Upper lobe of right lung (tissue), 1 donor: ENCODE measurements around the gene ZC3H7A. TPM values are rescaled to one million over a fixed set of nuclear protein-coding genes. Genes with fewer than 3 reads are reported as not detected.

Experiments used
- ATAC-seq: fragments of 200-7000 bp; cut with Tn5 transposase; one replicate; pipeline ENCODE4 v1.9.1; 2020; ENCODE audit warnings: mild to moderate bottlenecking, moderate library complexity
- DNase-seq: peaks from one replicate; pipeline ENCODE4 v3.0.0-alpha.2; 2020
- H3K27ac ChIP-seq: fragments of 200-600 bp; one replicate; pipeline ENCODE4 v1.8.0; 2022
- H3K27me3 ChIP-seq: fragments of 200-600 bp; one replicate; pipeline ENCODE4 v1.8.0; 2022; ENCODE audit warnings: mild to moderate bottlenecking
- H3K36me3 ChIP-seq: fragments of 200-600 bp; one replicate; pipeline ENCODE4 v1.8.0; 2022
- H3K4me1 ChIP-seq: fragments of 200-600 bp; one replicate; pipeline ENCODE4 v1.8.0; 2022
- H3K4me3 ChIP-seq: fragments of 200-600 bp; one replicate; pipeline ENCODE4 v1.8.0; 2022; ENCODE audit warnings: mild to moderate bottlenecking
- H3K9me3 ChIP-seq: fragments of 200-600 bp; one replicate; pipeline ENCODE4 v1.8.0; 2022
- intact Hi-C: fragments of 100-400 bp; cut with DNase I; formaldehyde crosslinking; loops from one replicate; pipeline ENCODE4 v1.11.0; 2022
- total RNA-seq: library from RNA; stranded (reverse); fragmentation: NEBNext Ultra II Directional; extraction: Animal tissue kit (Norgen Biotek cat#: 25700); gene quantifications from one replicate; pipeline ENCODE4 v1.2.1, GENCODE V29; 2021
- TF ChIP-seq, protein P1 (sequence below): fragments of 200-600 bp; IDR thresholded peaks from one replicate; pipeline ENCODE4 v1.8.0; 2022; ENCODE audit warnings: antibody characterized with exemption
- donor health status: DM: no; HTN: yes; CAD: no; lungs with severe emphysema.

ZC3H7A gene
- total RNA-seq, 1 donor from 2014 or later, result 71.2 TPM

DNA sequence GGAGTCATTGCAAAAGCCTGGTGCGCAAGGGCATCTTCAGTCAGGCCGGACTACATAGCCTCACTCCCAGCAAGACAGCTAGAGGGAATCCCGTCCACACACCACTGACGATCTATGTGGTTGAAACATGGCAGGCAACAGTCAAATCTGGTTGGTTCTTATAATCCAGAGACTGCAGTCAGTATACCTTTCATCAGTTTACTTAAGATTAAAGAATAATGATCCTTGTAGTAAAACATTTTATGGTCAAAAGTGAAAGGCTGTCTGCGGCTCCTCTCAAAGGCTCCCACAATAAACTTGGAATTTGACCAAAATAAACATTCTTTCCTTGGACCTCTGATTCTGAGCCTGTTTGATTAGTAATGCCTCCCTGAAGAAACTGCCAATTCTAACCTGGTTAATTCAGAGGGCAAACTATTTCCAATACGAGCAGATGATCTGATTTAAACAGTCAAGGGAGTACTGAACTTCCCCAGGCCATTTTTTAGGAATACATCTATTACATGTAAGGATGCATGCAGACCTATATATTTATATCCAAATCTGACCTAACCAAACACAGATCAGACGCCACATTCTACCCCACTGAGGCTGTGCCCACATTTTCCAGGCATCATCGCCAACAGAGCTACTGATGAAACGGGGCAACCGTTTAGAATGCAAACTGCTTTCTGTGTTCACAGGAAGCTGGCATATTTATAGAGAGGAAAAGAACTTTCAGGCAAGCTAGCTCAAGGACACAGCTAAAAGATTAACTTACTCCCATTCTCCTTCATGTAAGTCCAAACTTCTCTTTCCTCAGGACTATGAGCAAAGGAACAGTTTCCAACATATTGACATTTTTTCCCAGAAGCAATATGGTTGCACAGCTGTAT, 39.1 kb downstream of the ZC3H7A start:
- H3K4me3 ChIP-seq, result no peak overlapping the region
- peaks cover 96% of the 10 kb centered on the region for H3K36me3 ChIP-seq
- DNase-seq (no peak), ATAC-seq (peak; percentile 55)
- H3K9me3 ChIP-seq, result no peaks in the 10 kb centered on the region
- peak overlapping the region; percentile 52 for H3K27ac ChIP-seq
- TF ChIP-seq, protein P1, sequence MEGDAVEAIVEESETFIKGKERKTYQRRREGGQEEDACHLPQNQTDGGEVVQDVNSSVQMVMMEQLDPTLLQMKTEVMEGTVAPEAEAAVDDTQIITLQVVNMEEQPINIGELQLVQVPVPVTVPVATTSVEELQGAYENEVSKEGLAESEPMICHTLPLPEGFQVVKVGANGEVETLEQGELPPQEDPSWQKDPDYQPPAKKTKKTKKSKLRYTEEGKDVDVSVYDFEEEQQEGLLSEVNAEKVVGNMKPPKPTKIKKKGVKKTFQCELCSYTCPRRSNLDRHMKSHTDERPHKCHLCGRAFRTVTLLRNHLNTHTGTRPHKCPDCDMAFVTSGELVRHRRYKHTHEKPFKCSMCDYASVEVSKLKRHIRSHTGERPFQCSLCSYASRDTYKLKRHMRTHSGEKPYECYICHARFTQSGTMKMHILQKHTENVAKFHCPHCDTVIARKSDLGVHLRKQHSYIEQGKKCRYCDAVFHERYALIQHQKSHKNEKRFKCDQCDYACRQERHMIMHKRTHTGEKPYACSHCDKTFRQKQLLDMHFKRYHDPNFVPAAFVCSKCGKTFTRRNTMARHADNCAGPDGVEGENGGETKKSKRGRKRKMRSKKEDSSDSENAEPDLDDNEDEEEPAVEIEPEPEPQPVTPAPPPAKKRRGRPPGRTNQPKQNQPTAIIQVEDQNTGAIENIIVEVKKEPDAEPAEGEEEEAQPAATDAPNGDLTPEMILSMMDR, result no peak
- intact Hi-C loops, result no loop called here
- H3K4me1 ChIP-seq, result peaks cover 17% of the 10 kb centered on the region
- no peaks in the 10 kb centered on the region for H3K27me3 ChIP-seq

DNA sequence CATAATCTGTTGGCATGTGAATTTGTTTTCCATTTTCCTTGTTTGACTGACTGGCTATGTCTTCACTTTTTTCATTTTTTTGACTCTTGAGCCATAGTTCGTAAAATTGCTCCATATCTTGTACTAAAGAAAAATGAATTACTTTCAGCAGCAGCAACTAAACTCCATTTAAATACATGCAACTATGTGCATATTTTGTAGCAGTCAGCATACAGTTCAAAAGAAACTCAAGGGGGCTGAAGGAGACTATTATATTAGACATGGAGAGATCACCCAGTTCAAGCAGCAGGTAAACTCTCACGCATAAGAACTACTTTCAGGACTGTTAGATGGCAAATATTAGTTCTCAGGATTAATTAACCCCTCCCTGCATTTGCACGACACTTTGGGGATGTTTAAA, 40.8 kb downstream of the ZC3H7A start:
- ATAC-seq (no peak), DNase-seq (no peak)
- intact Hi-C loops, result no loop called here
- TF ChIP-seq, protein P1, result no peak
- Histone ChIP-seq H3K27ac (no peak overlapping the region), H3K4me3 (no peak overlapping the region), H3K27me3 (no peaks in the 10 kb centered on the region), H3K36me3 (peaks cover 96% of the 10 kb centered on the region), H3K4me1 (peaks cover 17% of the 10 kb centered on the region), H3K9me3 (no peaks in the 10 kb centered on the region)

DNA sequence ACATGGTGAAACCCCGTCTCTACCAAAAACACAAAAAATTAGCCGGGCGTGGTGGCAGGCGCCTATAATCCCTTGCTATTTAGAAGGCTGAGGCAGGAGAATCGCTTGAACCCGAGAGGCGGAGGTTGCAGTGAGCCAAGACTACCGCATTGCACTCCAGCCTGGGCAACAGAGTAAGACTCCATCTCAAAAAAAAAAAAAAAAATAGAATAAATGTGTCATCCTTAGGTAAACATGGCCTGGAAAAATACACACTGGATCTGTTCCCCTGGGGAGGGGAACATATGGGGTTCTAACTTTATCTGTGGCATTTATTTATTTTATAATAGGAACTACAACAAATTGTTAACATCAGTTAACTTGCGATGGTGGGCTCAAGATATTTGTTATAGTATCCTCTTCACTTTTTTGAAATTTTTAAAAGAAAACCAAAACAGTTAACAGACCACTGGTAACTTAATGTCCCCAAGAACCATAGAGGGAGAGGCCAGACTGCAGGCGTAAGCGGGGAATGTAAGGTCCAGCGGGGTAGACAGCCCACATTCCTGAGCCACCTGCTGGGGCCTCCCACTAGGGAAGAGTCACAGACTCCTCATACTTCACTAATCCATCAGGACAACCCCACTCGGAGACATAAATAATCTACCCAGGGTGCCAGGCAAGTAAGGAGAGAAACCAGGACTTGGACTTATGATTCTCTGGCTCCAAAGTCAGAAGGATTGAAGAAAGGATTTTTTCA, 41.9 kb downstream of the ZC3H7A start:
- H3K27me3 ChIP-seq, result no peaks in the 10 kb centered on the region
- H3K36me3 ChIP-seq, result peaks cover 96% of the 10 kb centered on the region
- intact Hi-C loops, result no loop called here
- no peaks in the 10 kb centered on the region for H3K9me3 ChIP-seq
- TF ChIP-seq, protein P1, result no peak
- H3K4me3 ChIP-seq, result no peak overlapping the region
- DNase-seq (no peak), ATAC-seq (no peak)
- no peak overlapping the region for H3K27ac ChIP-seq
- H3K4me1 ChIP-seq, result peaks cover 17% of the 10 kb centered on the region

DNA sequence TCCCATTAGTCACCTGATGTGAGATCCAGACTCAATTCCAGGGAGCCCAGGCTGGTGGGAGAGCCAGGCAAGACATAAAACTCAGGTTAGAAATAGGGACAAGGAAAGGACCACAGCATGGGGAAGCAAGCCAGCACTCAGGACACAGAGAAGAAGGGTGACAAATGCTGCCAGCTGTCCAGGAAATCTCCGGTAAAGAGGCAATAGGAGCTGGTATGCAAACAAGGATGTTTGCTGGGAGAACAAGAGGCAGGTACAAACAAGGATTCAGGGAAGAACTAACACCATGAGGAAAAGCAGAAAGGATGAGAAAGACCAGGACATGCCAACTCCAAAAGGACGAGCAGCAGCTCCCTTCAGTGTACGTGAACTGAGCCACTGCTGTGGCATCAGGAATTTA, 44.2 kb downstream of the ZC3H7A start:
- H3K27me3 ChIP-seq, result no peaks in the 10 kb centered on the region
- H3K36me3 ChIP-seq, result peaks cover 99% of the 10 kb centered on the region
- H3K27ac ChIP-seq, result no peak overlapping the region
- no peaks in the 10 kb centered on the region for H3K4me1 ChIP-seq
- TF ChIP-seq, protein P1, result no peak
- H3K9me3 ChIP-seq, result no peaks in the 10 kb centered on the region
- ATAC-seq, result no peak
- intact Hi-C loops, result no loop called here
- no peak for DNase-seq
- H3K4me3 ChIP-seq, result no peak overlapping the region

DNA sequence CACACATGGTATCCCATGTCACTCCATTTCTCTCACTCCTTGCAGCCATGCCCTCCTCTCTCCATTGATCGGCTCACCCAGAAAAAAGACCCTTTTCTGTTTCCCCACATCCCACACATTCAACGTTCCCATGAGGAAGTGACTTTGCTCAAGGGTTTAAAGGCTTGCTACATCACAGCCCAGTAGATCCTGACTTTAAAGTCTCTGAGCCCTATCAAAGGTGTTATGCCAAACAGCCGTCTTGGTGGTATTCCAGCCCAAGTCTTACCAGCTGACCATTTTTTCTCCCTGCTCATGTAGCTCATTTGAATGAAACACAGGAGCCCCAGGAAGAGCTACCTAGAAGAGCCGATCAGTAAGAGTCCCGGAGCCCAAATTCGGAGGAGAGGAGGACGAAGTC, 47.0 kb downstream of the ZC3H7A start:
- DNase-seq (no peak), ATAC-seq (no peak)
- H3K4me1 ChIP-seq, result no peaks in the 10 kb centered on the region
- H3K27me3 ChIP-seq, result no peaks in the 10 kb centered on the region
- TF ChIP-seq, protein P1, result no peak
- intact Hi-C loops, result no loop called here
- H3K27ac ChIP-seq, result no peak overlapping the region
- H3K36me3 ChIP-seq, result peaks cover 71% of the 10 kb centered on the region
- H3K9me3 ChIP-seq, result no peaks in the 10 kb centered on the region
- no peak overlapping the region for H3K4me3 ChIP-seq
